HL-60 (cell line): Measurements from ENCODE around the gene IL13RA1.
"Not testable (repeated sequence)": the region's sequence is repeated elsewhere in the genome, so short reads cannot be mapped to it uniquely, and the experiment has no call there.

Experiments used
- DNase-seq, 2 experiments: peaks; one replicate each; pipeline ENCODE4 v3.0.0-alpha.2; 2010 to 2020; ENCODE audit warnings: low read depth in 1 of 2, low spot score in 1 of 2
- H3K27ac ChIP-seq: fragments of 250-450 bp; sonication (Bioruptor Pico); replicated peaks from 2 replicates; pipeline ENCODE4 v1.5.1; 2020; ENCODE audit warnings: mild to moderate bottlenecking, moderate library complexity
- H3K27me3 ChIP-seq: fragments of 250-450 bp; sonication (Bioruptor Pico); 2 replicates; pipeline ENCODE4 v1.5.1; 2021; ENCODE audit warnings: mild to moderate bottlenecking, moderate library complexity; ENCODE audit not compliant: insufficient read depth, poor library complexity, severe bottlenecking
- H3K4me3 ChIP-seq: replicated peaks from 2 replicates; pipeline ENCODE4 v1.5.1; 2011; ENCODE audit warnings: mild to moderate bottlenecking, control low read depth, low read length; ENCODE audit not compliant: insufficient read depth
- CTCF ChIP-seq: IDR thresholded peaks from one replicate; pipeline ENCODE4 v1.5.1; 2011; ENCODE audit warnings: low read length, control low read depth, inconsistent platforms; ENCODE audit not compliant: insufficient read depth
- GABPA ChIP-seq: IDR thresholded peaks from 2 replicates; pipeline ENCODE4 v1.6.1; 2012; ENCODE audit warnings: low read depth
- POLR2AphosphoS5 ChIP-seq: IDR thresholded peaks from 2 replicates; pipeline ENCODE4 v1.6.1; 2012; ENCODE audit warnings: low read depth
- REST ChIP-seq: IDR thresholded peaks from 2 replicates; pipeline ENCODE4 v1.6.1; 2012; ENCODE audit warnings: low read depth; ENCODE audit not compliant: insufficient replicate concordance
- SPI1 ChIP-seq: IDR thresholded peaks from 2 replicates; pipeline ENCODE4 v1.6.1; 2012; ENCODE audit warnings: low read depth, mild to moderate bottlenecking, borderline replicate concordance

IL13RA1 gene

GRCh38 chrX:118730500-118731247 lies 3.3 kb downstream of the IL13RA1 start:
- no peak for DNase-seq
- TF ChIP-seq POLR2AphosphoS5 (no peak), GABPA (no peak), CTCF (no peak), SPI1 (no peak), REST (no peak)
- H3K4me3 ChIP-seq, result no peak overlapping the region
- H3K27me3 ChIP-seq, result no peaks in the 10 kb centered on the region
- H3K27ac ChIP-seq, result no peak overlapping the region

GRCh38 chrX:118732551-118732950 lies 5.1 kb downstream of the IL13RA1 start:
- not testable (repeated sequence) for H3K27ac ChIP-seq, DNase-seq, H3K27me3 ChIP-seq, H3K4me3 ChIP-seq

- Histone ChIP-seq H3K27ac (no peak overlapping the region), H3K4me3 (no peak overlapping the region), H3K27me3 (no peaks in the 10 kb centered on the region)
- DNase-seq, result no peak
- TF ChIP-seq REST (no peak), GABPA (no peak), SPI1 (no peak), POLR2AphosphoS5 (no peak), CTCF (no peak)
Measured at GRCh38 chrX:118734909-118735308, 7.5 kb downstream of the IL13RA1 start.

DNA sequence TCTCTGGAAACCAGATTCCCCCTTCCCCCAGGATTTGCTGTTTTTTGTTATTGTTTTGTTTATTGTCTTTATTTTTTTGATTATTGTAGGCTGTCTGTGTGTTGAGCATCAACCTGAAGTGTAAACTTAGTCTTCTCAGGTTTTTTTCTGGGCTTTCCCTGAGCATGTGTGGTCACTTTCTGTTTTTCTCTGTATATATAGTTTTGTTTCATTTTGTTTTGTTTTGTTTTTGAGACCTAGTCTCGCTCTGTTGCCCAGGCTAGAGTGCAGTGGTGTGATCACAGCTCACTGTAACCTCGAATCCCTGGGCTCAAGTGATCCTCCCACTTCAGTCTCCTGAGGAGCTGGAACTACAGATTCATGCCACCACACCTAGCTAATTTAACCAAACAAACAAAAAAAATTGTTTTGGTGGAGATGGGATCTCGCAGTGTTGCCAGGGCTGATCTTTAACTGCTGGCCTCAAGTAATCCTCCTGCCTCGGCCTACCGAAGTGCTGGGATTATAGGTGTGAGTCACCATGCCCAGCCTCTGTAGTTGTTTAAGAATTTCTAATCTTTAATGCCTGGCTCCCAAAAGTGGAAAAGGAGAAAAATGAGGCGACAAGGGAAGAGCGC lies 9.1 kb downstream of the IL13RA1 start:
- DNase-seq, result no peak
- H3K27me3 ChIP-seq, result no peaks in the 10 kb centered on the region
- TF ChIP-seq CTCF (no peak), REST (no peak), POLR2AphosphoS5 (no peak), GABPA (no peak), SPI1 (no peak)

More for the DNA sequence above, 9.1 kb downstream of the IL13RA1 start:
- Histone ChIP-seq H3K27ac (no peak overlapping the region), H3K4me3 (no peak overlapping the region)
